Esophagus squamous epithelium (tissue), 4 donors: ENCODE data around the gene CCDC38.

Experiments
- POLR2A ChIP-seq, 4 donors: fragments of 450-650 bp; IDR thresholded peaks; one replicate each; pipeline ENCODE4 v1.6.1; 2017; ENCODE audit warnings: antibody characterized with exemption in 4 of 4, mild to moderate bottlenecking in 4 of 4, moderate library complexity in 3 of 4
- TF ChIP-seq, protein P1 (sequence below), 6 experiments: fragments of 450-650 bp in 4 of 6; fragments of 200-600 bp in 2 of 6; sonication (generic) in 2 of 6; IDR thresholded peaks; one replicate each; pipeline ENCODE4 v1.5.1; 2016 to 2019; ENCODE audit warnings: antibody characterized with exemption in 6 of 6, mild to moderate bottlenecking in 4 of 6, moderate library complexity in 4 of 6

DNA sequence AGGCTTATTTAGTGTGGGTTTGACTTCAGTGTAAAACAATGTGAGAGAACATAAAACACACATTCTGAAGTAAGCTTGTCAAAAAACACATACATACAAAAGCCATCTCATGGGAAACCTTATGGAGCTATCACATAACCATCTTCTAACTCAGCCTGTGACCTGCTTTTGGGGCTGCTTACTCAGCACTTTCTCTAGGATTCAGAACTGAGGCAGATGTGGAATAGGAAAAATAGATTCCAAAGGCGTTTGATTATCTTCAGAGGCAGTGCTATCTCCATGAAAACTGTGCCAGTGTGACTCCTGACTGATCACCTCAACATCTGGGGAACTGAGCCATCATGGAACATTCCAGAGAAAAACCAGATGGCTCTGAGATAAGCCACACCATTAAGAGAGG, 40.2 kb upstream of the CCDC38 start:
- no peak for TF ChIP-seq POLR2A (IDR thresholded peaks at IDR 0.05)
- TF ChIP-seq, protein P1, sequence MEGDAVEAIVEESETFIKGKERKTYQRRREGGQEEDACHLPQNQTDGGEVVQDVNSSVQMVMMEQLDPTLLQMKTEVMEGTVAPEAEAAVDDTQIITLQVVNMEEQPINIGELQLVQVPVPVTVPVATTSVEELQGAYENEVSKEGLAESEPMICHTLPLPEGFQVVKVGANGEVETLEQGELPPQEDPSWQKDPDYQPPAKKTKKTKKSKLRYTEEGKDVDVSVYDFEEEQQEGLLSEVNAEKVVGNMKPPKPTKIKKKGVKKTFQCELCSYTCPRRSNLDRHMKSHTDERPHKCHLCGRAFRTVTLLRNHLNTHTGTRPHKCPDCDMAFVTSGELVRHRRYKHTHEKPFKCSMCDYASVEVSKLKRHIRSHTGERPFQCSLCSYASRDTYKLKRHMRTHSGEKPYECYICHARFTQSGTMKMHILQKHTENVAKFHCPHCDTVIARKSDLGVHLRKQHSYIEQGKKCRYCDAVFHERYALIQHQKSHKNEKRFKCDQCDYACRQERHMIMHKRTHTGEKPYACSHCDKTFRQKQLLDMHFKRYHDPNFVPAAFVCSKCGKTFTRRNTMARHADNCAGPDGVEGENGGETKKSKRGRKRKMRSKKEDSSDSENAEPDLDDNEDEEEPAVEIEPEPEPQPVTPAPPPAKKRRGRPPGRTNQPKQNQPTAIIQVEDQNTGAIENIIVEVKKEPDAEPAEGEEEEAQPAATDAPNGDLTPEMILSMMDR (IDR thresholded peaks at IDR 0.05), result no peak
